Psoas muscle (tissue), 8 donors: ENCODE data around the gene SMIM20. TPM values are rescaled to one million over a fixed set of nuclear protein-coding genes. Genes with fewer than 3 reads are reported as not detected.
A peak's percentile ranks its signal among the peaks of the same experiment; 100 is the strongest.

Experiments
- ATAC-seq, 4 donors: fragments of 200-7000 bp; cut with Tn5 transposase; one replicate each; pipeline ENCODE4 v1.9.1; 2020; ENCODE audit warnings: moderate library complexity in 3 of 4, mild to moderate bottlenecking in 2 of 4
- DNase-seq, 2 donors: peaks; one replicate each; pipeline ENCODE4 v3.0.0-alpha.2; 2020
- H3K27ac ChIP-seq: fragments of 200-600 bp; one replicate; pipeline ENCODE4 v1.8.0; 2022
- H3K27me3 ChIP-seq, 3 donors: fragments of 200-600 bp in 1 of 3; one replicate each; pipeline versions ENCODE4 v1.6.1 to v1.8.0; 2013 to 2022; ENCODE audit warnings: low read length in 2 of 3, mild to moderate bottlenecking in 2 of 3, moderate library complexity in 1 of 3; ENCODE audit not compliant: insufficient read depth in 3 of 3
- H3K36me3 ChIP-seq, 2 donors: fragments of 200-600 bp in 1 of 2; one replicate each; pipeline versions ENCODE4 v1.6.1 to v1.8.0; 2013 to 2022; ENCODE audit warnings: low read depth in 1 of 2, mild to moderate bottlenecking in 1 of 2, moderate library complexity in 1 of 2; ENCODE audit not compliant: insufficient read depth in 1 of 2
- H3K4me1 ChIP-seq: fragments of 200-600 bp; one replicate; pipeline ENCODE4 v1.8.0; 2022
- H3K4me3 ChIP-seq: fragments of 200-600 bp; one replicate; pipeline ENCODE4 v1.8.0; 2022; ENCODE audit warnings: mild to moderate bottlenecking
- H3K9me3 ChIP-seq: fragments of 200-600 bp; one replicate; pipeline ENCODE4 v1.8.0; 2022
- WGBS, 3 donors: extraction: QIAGEN DNeasy Blood & Tissue Kit; methylation state at CpG; one replicate each; pipeline versions ENCODE4 v1.1.6 to v1.1.7; 2013; 5-methylcytosine and 5-hydroxymethylcytosine counted together
- intact Hi-C, 2 donors: fragments of 100-400 bp; cut with DNase I; formaldehyde crosslinking; loops; one replicate each; pipeline versions ENCODE4 v1.11.0 to v1.14.2; 2022
- polyA plus RNA-seq, 3 donors: library from polyadenylated mRNA; stranded (reverse); fragments of 200-250 nt; gene quantifications; one replicate each; pipeline ENCODE4 v1.2.3, GENCODE V29; 2013
- total RNA-seq, 4 donors: library from RNA; stranded (reverse); fragmentation: NEBNext Ultra II Directional in 2 of 4; extraction: Animal tissue kit (Norgen Biotek cat#: 25700) in 2 of 4; gene quantifications; one replicate each; pipeline versions ENCODE4 v1.2.1 to v1.2.4, GENCODE V29; 2021 to 2023
- TF ChIP-seq, protein P1 (sequence below): fragments of 200-600 bp; IDR thresholded peaks from one replicate; pipeline ENCODE4 v1.8.0; 2022; ENCODE audit warnings: antibody characterized with exemption
- donor health status: healthy with polysubstance abuse.
- donor health status: DM: no; HTN: no; CAD: no; lungs with moderate emphysema.
- donor health status: Bipolar disorder and iron deficiency.
- donor health status: healthy.
- donor health status: DM: yes; HTN: yes; CAD: no.
- donor health status: DM: no; HTN: no; CAD: no.
- donor health status: DM: no; HTN: no; CAD: no.
- donor health status: DM: yes; HTN: yes; CAD: no.

The SMIM20 gene
- total and polyA plus RNA-seq, 7 donors, result 30.9 to 100 (median 47.6) TPM

DNA sequence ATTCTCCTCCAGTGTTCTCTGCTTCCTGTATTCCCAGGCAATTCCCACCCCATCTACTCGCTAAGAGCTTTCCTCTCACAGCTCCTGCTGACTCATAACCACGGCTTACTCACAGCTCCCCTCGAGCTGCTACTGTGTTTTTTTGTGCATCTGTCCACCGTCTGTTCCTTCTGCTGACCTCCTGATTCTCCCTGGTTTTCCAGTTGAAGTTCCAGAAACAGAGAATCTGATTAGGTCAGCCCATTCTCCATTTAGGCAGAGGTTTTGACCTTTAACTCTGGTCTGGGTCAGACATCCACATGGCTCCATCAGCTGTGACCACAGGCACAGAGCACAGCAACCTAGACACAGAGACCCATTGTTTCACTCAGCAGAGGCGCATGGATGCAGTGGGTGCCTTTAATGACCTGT is 5.5 kb upstream of the SMIM20 start:
- no peak overlapping the region for H3K27ac ChIP-seq
- ATAC-seq, result no peak
- DNase-seq, result no peak
- WGBS, 3 donors, result 33 to 50% (median 42%) methylated on average over 5 of the region's 5 CpGs
- H3K9me3 ChIP-seq, result no peaks in the 10 kb centered on the region
- H3K27me3 ChIP-seq, result no peaks in the 10 kb centered on the region
- H3K4me3 ChIP-seq, result no peak overlapping the region
- TF ChIP-seq, protein P1, sequence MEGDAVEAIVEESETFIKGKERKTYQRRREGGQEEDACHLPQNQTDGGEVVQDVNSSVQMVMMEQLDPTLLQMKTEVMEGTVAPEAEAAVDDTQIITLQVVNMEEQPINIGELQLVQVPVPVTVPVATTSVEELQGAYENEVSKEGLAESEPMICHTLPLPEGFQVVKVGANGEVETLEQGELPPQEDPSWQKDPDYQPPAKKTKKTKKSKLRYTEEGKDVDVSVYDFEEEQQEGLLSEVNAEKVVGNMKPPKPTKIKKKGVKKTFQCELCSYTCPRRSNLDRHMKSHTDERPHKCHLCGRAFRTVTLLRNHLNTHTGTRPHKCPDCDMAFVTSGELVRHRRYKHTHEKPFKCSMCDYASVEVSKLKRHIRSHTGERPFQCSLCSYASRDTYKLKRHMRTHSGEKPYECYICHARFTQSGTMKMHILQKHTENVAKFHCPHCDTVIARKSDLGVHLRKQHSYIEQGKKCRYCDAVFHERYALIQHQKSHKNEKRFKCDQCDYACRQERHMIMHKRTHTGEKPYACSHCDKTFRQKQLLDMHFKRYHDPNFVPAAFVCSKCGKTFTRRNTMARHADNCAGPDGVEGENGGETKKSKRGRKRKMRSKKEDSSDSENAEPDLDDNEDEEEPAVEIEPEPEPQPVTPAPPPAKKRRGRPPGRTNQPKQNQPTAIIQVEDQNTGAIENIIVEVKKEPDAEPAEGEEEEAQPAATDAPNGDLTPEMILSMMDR, result no peak
- intact Hi-C loops, result no loop called here
- H3K4me1 ChIP-seq, result peaks cover 3% of the 10 kb centered on the region
- no peaks in the 10 kb centered on the region for H3K36me3 ChIP-seq

DNA sequence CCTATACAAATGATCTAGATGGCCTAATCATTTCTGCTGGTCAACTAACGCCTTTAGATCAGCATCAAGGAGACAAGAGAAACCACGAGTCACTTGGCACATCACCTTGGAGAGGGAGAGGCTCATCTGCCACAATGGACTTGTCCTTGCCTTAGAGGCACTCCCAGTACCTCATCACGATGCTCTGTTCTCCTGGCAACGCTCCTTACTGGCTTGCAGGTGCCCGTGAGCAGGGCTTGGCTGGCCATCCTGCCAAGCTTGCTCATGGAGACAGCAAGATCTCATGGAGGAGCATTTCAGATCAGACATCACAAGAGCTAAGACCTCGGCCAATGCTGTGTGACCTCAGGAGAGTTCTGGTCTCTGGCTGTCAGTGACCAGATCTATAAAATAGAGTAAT is 2.7 kb upstream of the SMIM20 start:
- intact Hi-C loops, result no loop called here
- 72 to 87% (median 82%) methylated on average over 6 of the region's 6 CpGs for WGBS, 3 donors
- H3K4me3 ChIP-seq, result no peak overlapping the region
- no peaks in the 10 kb centered on the region for H3K36me3 ChIP-seq
- DNase-seq (no peak), ATAC-seq (no peak)
- TF ChIP-seq, protein P1, result no peak
- no peaks in the 10 kb centered on the region for H3K9me3 ChIP-seq
- peaks cover 10% of the 10 kb centered on the region for H3K4me1 ChIP-seq
- no peaks in the 10 kb centered on the region for H3K27me3 ChIP-seq
- no peak overlapping the region for H3K27ac ChIP-seq

DNA sequence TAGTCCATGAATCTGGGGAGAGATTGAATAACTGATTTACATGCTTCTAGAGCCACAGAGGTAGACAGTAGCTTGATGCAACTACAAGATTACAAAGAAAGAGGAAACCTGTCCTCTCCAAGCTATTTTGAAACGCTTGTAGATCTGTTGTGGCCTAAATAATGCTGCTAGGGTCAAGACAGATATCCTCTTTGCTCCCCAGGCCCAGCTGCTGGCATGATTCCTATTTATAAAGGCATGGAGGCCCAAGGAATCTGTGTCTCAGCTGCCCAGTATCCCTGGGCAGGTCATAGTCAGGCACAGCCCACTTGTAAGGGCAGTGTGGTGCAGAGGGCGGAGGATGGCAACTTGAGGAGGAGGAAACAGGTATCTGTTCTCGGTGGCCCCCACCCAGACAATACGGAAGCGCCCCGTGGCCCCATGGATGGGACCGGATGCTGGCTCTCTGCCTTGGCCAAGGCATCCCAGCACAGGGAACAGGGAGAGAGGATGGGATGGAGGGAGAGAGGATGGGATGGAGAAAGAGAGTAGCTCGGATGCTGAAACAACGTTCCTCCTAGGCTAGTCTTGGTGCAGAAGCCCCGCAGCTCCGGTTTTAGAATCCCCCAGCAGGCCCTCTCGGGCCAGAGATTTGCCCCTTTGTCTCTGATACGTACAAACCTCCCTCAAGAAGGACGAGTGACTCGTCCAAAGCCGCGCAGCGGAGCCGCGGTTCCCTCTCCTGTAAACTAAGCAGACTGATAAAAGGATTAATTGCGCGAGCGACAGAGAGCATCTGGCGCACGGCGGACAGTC is 767 bp upstream of the SMIM20 start:
- Histone ChIP-seq H3K9me3 (no peaks in the 10 kb centered on the region), H3K4me3 (peak overlapping the region; percentile 93), H3K27ac (peak overlapping the region; percentile 97), H3K4me1 (peaks cover 10% of the 10 kb centered on the region), H3K36me3 (peaks cover 0 to 3% of the 10 kb centered on the region in 2 donors), H3K27me3 (no peaks in the 10 kb centered on the region)
- WGBS, 3 donors, result 7 to 12% (median 9%) methylated on average over 26 of the region's 26 CpGs
- peak in 2 of 4 donors; percentile 3 to 14 for ATAC-seq
- TF ChIP-seq, protein P1, result no peak
- DNase-seq, result peak; percentile 34 to 63
- intact Hi-C loops, result no loop called here

DNA sequence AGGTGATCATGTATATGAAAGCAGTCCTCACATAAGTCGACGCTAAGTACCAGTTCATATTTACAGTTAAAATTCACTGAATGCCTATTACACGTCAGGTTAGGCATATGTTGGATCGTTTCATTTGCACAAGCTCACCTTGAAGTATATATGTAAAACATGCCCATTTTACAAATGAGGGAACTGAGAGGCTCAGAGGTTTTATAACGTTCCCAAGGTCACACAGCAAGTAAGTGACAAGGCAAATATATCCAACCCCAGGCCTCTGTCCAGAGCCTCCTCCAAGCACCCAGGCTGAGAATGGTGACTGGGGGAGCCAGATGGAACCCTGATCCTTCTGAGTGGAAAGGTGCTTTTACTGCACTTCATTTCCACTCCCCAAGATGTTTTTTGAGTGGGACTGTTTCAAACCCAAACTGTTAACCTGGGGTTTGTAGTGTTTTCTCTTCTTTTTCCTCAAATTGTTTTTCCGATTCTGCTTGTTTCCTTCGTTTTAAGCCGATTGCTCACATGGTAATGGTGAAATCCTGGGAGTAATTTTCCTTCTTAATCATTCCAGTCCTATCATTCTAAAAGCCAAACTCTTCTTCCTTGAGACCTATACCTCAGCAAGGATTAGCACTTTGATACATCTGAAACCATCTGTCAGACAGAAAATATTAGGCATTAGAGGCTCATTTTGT is 791 bp downstream of the SMIM20 start:
- TF ChIP-seq, protein P1, result no peak
- ATAC-seq, result peak in 1 of 4 donors; percentile 18
- 26 to 38% (median 34%) methylated on average over 8 of the region's 8 CpGs for WGBS, 3 donors

More for the DNA sequence above, 791 bp downstream of the SMIM20 start:
- Histone ChIP-seq H3K27ac (peak overlapping the region; percentile 97), H3K36me3 (peaks cover 0 to 3% of the 10 kb centered on the region in 2 donors), H3K4me1 (peaks cover 16% of the 10 kb centered on the region), H3K4me3 (peak overlapping the region; percentile 93), H3K9me3 (no peaks in the 10 kb centered on the region), H3K27me3 (no peaks in the 10 kb centered on the region)
- intact Hi-C loops, result loop anchor here in 1 of 2 donors (5.0 kb wide), 1 partner anchor 172 kb away; no protein-coding TSS in a partner anchor
- no peak for DNase-seq
